DND-41 (cell line): ENCODE results near the gene SAMSN1.

Experiments
- EZH2 ChIP-seq: IDR thresholded peaks from 3 replicates; pipeline ENCODE4 v1.6.1; 2012; ENCODE audit warnings: borderline replicate concordance, low read depth, mild to moderate bottlenecking, moderate library complexity, low read length, inconsistent platforms; ENCODE audit not compliant: severe bottlenecking
- TF ChIP-seq, protein P1 (sequence below): IDR thresholded peaks from 2 replicates; pipeline ENCODE4 v1.5.1; 2012; ENCODE audit warnings: borderline replicate concordance, low read length, moderate library complexity, mild to moderate bottlenecking; ENCODE audit not compliant: poor library complexity, severe bottlenecking; ENCODE audit errors: extremely low read depth

DNA sequence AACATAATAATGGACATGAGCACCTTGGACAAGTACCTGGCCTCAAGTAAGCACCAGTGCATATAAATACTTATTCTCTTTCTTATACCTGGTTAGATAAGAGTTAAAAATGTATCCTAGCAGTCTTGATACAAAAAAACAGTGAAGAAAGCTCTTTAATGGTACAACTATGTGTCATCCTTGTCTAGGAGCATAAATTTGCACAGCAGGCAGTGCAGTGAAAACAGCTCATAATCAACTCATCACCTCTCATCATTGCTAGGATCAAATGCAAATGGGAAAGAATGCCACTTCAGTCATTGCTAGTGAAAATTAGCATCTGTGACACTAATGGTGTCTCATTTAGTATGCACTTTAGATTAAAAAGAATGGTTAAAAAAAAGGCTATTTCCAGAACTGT is 7.6 kb downstream of the SAMSN1 start:
- TF ChIP-seq, protein P1, sequence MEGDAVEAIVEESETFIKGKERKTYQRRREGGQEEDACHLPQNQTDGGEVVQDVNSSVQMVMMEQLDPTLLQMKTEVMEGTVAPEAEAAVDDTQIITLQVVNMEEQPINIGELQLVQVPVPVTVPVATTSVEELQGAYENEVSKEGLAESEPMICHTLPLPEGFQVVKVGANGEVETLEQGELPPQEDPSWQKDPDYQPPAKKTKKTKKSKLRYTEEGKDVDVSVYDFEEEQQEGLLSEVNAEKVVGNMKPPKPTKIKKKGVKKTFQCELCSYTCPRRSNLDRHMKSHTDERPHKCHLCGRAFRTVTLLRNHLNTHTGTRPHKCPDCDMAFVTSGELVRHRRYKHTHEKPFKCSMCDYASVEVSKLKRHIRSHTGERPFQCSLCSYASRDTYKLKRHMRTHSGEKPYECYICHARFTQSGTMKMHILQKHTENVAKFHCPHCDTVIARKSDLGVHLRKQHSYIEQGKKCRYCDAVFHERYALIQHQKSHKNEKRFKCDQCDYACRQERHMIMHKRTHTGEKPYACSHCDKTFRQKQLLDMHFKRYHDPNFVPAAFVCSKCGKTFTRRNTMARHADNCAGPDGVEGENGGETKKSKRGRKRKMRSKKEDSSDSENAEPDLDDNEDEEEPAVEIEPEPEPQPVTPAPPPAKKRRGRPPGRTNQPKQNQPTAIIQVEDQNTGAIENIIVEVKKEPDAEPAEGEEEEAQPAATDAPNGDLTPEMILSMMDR = no peak
- no peak for TF ChIP-seq EZH2
